Ammon's horn (tissue), 1 donor: ENCODE results near the gene MUC12.
"Not testable (repeated sequence)": the region's sequence is repeated elsewhere in the genome, so short reads cannot be mapped to it uniquely, and the experiment has no call there.

Experiments used
- DNase-seq: peaks from one replicate; pipeline ENCODE4 v3.0.0-alpha.2; 2016; ENCODE audit warnings: low spot score

The MUC12 gene

DNA sequence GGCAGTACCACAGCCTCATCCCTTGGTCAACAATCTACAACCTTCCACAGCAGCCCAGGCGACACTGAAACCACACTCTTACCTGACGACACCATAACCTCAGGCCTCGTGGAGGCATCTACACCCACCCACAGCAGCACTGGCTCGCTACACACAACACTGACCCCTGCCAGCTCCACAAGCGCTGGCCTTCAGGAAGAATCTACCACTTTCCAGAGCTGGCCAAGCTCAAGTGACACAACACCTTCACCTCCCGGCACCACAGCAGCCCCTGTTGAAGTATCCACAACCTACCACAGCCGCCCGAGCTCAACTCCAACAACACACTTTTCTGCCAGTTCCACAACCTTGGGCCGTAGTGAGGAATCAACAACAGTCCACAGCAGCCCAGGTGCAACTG lies 25.3 kb downstream of the MUC12 start:
- DNase-seq: not testable (repeated sequence)

DNA sequence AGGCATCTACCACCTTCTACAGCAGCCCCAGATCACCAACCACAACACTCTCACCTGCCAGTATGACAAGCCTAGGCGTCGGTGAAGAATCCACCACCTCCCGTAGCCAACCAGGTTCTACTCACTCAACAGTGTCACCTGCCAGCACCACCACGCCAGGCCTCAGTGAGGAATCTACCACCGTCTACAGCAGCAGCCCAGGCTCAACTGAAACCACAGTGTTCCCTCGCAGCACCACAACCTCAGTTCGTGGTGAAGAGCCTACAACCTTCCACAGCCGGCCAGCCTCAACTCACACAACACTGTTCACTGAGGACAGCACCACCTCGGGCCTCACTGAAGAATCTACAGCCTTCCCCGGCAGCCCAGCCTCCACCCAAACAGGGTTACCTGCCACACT lies 29.2 kb downstream of the MUC12 start:
- not testable (repeated sequence) for DNase-seq

DNA sequence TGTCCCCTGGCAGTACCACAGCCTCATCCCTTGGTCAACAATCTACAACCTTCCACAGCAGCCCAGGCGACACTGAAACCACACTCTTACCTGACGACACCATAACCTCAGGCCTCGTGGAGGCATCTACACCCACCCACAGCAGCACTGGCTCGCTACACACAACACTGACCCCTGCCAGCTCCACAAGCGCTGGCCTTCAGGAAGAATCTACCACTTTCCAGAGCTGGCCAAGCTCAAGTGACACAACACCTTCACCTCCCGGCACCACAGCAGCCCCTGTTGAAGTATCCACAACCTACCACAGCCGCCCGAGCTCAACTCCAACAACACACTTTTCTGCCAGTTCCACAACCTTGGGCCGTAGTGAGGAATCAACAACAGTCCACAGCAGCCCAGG lies 30.0 kb downstream of the MUC12 start:
- DNase-seq: not testable (repeated sequence)

DNA sequence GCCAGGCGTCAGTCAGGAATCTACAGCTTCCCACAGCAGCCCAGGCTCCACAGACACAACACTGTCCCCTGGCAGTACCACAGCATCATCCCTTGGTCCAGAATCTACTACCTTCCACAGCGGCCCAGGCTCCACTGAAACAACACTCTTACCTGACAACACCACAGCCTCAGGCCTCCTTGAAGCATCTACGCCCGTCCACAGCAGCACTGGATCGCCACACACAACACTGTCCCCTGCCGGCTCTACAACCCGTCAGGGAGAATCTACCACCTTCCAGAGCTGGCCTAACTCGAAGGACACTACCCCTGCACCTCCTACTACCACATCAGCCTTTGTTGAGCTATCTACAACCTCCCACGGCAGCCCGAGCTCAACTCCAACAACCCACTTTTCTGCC lies 30.7 kb downstream of the MUC12 start:
- DNase-seq: not testable (repeated sequence)

DNA sequence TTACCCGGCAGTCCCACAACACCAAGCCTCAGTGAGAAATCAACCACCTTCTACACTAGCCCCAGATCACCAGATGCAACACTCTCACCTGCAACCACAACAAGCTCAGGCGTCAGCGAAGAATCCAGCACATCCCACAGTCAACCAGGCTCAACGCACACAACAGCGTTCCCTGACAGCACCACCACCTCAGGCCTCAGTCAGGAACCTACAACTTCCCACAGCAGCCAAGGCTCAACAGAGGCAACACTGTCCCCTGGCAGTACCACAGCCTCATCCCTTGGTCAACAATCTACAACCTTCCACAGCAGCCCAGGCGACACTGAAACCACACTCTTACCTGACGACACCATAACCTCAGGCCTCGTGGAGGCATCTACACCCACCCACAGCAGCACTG lies 33.0 kb downstream of the MUC12 start:
- DNase-seq: not testable (repeated sequence)

DNA sequence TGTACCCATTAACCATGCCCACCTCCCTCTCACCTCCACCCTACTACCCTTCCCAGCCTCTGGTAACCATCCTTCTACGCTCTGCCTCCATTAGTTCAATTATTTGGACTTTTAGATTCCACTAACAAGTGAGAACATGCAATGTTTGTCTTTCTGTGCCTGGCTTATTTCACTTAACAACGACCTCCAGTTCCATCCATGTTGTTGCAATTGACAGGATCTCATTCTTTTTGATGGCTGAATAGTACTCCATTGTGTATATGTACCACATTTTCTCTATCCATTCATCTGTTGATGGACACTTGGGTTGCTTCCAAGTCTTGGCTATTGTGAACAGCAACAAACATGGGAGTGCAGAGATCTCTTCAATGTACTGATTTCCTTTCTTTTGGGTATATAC lies 38.0 kb downstream of the MUC12 start:
- not testable (repeated sequence) for DNase-seq

DNA sequence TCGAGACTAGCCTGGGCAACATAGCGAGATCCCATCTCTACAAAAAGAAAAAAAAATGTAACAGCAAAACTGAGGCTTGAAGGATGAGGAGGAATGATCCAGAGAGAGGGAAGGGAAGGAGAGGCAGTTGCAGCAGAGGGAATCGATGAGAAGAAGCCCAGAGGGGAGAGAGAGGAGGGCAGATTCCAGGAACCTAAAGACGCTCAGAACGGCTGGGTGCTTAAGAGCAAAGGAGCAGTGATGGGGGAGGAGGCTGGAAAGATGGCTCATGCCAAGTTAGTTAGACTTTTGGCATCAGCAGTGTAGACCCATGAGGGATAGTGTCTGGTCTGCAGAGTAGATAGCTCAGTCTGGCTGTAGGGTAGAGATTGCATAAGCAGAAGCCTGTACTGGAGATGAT lies 40.3 kb downstream of the MUC12 start:
- DNase-seq: no peak

DNA sequence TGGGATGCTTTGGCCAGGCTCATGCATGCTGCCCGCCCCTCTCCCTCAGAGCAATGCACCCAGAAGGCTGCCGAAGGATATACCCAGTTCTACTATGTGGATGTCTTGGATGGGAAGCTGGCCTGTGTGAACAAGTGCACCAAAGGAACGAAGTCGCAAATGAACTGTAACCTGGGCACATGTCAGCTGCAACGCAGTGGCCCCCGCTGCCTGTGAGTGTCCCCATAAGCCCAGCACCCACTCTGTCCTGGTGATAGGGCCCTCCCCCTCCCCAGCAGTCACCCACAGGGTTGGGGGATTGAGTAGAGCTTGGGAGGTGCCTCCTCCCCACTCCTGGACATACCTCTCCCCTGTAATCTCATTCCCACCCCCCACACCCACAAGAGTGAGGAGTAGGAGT lies 43.6 kb downstream of the MUC12 start:
- no peak for DNase-seq

DNA sequence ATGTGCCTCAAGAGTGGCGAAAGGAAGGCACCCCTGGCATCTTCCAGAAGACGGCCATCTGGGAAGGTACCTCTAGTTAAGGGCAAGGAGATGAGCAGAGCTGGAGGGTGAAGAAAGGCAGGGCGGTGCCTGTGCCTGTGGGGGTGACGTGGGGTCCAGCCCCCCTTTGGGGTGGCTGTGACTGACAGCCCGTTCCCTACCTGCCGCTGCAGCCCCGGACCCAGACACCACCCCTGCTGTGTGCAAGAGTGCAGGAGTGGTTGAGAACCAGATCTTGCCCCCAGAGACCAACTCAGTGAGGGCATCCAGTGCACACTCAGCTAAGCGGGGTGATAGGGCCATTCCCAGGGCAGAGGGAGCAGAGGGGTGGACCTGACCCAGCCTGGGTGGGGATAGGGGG lies 46.3 kb downstream of the MUC12 start:
- DNase-seq: no peak

DNA sequence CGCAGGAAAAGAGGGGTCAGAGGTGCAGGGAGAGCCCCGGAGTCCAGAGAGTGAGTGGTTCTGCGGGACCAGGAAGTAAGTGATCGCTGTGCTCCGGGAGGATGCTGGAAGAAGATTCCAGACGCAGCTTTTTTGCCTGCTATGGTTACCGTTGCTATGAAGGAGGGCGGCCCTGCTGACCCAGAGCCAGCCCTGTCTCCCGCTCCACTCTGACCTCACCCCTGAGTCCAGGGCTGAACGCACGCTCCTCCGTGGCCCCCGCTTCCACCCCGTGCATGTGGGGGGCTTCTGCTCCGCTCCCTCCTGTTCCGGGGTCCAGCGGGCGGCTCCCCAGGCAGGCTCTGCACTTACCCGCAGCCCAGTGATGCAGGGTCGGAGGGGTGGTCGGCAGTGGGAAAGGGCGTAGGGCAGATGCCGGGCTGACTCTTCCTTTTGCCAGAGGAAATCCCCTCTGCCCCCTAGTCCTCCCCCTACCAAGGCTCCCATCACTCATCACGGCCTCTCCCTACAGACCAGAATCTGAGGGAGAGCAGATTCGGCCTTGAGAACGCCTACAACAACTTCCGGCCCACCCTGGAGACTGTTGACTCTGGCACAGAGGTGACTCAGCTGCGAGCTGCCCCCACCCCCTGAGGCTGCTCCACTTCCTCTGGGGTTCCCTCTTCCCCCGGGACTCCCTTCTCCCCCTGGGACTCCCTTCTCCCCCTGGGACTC lies 47.9 kb downstream of the MUC12 start:
- peak; percentile 37 for DNase-seq

DNA sequence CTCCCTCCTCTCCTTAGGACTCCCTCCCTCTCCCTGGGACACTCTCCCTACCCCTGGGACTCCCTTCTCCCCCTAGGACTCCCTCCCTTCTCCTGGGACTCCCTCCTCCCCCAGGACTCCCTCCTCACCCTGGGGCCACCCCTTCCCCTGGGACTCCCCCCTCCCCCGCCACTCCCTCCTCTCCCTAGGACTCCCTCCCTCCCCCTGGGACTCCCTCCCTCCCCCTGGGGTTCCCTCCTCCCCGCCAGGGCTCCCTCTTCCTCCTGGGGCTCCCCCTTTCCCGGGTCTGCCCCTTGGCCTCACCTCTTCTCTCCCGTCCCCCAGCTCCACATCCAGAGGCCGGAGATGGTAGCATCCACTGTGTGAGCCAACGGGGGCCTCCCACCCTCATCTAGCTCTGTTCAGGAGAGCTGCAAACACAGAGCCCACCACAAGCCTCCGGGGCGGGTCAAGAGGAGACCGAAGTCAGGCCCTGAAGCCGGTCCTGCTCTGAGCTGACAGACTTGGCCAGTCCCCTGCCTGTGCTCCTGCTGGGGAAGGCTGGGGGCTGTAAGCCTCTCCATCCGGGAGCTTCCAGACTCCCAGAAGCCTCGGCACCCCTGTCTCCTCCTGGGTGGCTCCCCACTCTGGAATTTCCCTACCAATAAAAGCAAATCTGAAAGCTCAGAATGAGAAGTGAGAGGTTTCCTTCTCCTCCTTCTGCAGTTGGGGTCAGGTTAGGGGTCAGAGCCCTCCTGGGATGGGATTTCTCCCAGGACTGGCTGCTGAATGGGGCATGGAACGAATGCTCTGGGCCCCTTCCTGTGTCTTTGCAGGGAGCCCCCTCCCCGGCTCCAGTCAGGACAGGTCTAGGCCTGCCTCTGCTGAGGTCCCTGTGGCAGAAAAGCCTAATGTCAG lies 49.2 kb downstream of the MUC12 start:
- DNase-seq: no peak

DNA sequence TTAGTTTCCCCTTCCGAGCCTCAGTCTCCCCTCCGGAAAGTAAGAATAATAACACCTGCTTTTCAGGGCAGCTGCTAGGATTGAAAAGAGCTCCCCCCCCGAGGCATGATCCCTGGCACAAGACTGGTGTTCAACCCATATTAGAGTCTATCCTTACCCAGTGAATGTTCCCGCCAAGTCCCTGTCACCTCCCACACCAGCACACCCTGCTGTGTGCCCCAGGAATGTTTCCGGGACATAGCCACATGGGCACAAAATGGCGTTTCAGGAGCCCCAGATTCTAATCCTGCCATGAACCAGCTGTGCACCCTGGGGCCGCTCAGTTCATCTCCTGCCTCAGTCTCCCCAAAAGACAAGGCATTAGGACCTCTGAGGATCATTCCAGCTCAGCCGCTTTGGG lies 51.1 kb downstream of the MUC12 start:
- no peak for DNase-seq

DNA sequence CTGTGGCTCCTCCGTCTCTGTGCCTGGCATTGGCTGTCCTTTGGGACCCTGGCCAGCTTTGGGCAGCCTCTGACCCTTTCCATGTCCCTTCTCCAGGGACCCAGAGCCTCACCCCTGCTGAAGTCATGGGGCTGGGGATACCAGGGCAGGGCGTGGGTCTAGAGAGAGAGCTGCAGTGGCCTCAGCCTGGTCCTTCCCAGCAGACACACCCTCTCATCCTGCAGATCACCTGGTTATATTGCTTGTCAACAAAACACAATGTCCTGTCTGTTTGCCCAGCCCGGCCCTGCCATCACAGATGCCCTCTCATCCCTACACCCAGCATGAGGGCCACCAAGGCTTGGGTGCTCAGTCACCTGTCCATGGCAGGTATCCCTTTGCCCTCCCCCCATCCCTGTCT lies 52.3 kb downstream of the MUC12 start:
- no peak for DNase-seq

DNA sequence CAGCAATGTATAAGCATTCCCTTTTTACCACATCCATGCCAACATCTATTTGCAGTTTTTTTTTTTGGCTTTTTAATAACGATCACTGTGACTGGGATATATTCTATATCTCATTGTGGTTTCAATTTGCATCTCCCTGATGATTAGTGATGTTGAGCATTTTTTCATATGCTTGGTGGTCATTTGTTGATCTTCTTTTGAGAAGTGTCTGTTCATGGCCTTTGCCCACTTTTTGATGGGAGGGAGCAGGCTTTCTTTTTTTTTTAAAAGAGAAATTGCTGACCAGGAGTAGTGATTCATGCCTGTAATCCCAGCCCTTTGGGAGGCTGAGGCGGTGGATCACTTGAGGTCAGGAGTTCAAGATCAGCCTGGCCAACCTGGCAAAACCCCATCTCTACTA lies 54.5 kb downstream of the MUC12 start:
- no peak for DNase-seq

DNA sequence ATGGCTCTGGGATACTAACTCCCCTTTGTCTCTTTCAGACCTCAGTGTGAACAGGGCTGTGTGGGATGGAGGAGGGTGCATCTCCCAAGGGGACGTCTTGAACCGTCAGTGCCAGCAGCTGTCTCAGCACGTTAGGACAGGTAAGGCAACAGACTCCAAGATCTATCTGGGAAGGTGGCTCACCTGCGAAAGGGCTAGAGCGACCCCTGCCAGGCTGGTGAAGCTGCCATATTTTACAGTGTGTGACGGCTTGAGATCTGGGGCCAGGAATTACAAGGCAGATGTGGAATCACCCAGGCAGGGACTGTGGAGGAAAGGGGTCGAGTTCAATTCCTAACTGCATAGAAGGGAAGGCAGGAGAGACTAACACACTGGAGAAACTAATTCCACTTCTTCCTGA lies 61.7 kb downstream of the MUC12 start:
- no peak for DNase-seq

DNA sequence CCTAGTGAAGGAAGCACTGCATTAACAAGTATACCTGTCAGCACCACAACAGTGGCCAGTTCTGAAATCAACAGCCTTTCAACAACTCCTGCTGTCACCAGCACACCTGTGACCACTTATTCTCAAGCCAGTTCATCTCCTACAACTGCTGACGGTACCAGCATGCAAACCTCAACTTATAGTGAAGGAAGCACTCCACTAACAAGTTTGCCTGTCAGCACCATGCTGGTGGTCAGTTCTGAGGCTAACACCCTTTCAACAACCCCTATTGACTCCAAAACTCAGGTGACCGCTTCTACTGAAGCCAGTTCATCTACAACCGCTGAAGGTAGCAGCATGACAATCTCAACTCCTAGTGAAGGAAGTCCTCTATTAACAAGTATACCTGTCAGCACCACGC lies 66.6 kb downstream of the MUC12 start:
- DNase-seq: no peak

DNA sequence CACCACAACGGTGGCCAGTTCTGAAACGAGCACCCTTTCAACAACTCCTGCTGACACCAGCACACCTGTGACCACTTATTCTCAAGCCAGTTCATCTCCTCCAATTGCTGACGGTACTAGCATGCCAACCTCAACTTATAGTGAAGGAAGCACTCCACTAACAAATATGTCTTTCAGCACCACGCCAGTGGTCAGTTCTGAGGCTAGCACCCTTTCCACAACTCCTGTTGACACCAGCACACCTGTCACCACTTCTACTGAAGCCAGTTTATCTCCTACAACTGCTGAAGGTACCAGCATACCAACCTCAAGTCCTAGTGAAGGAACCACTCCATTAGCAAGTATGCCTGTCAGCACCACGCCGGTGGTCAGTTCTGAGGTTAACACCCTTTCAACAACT lies 71.9 kb downstream of the MUC12 start:
- DNase-seq: not testable (repeated sequence)

DNA sequence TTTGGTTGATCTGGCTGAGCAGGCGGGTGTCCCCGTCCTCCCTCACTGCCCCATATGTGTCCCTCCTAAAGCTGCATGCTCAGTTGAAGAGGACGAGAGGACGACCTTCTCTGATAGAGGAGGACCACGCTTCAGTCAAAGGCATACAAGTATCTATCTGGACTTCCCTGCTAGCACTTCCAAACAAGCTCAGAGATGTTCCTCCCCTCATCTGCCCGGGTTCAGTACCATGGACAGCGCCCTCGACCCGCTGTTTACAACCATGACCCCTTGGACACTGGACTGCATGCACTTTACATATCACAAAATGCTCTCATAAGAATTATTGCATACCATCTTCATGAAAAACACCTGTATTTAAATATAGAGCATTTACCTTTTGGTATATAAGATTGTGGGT lies 89.0 kb downstream of the MUC12 start:
- peak; percentile 69 for DNase-seq

DNA sequence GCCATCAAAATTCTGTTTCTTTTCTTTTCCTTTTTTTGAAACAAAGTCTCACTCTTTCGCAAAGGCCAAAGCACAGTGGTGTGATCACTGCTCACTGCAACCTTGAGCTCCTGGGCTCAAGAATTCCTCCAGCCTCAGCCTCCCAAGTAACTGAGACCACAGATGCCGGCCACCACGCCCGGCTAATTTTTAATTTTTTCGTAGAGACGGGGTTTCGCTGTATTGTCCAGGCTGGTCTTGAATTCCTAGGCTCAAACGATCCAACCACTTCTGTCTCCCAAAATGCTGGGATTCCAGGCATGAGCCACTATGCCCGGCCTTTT lies 90.2 kb downstream of the MUC12 start:
- no peak for DNase-seq

DNA sequence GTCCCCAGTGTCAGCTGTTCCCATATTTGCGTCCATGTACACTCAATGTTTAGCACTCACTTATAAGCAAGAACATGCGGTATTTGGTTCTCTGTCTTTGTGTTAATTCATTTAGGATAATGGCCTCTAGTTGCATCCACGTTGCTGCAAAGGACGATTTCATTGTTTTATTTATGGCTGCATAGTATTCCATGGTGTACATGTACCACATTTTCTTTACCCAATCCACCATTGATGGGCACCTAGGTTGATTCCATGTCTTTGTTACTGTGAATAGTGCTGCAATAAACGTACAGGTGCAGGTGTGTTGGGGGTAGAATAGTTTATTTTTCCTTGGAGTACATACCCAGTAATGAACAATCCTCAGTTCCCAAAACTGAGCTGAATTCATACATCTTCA lies 91.6 kb downstream of the MUC12 start:
- no peak for DNase-seq

DNA sequence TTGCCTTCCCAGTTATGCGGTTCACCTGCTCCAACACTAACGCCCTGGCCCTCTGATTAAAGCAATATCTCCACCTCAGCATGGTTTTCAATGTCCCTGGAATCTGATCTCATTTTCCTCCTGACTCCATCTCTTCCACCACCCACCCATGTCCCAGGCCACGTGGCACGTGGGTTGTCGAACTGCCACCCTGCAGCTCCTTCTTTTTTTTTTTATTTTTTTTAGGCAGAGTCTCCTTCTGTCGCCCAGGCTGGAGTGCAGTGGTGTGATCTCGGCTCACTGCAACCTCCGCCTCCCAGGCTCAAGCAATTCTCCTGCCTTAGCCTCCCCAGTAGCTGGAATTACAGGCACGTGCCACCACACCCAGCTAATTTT lies 94.8 kb downstream of the MUC12 start:
- DNase-seq: not testable (repeated sequence)

DNA sequence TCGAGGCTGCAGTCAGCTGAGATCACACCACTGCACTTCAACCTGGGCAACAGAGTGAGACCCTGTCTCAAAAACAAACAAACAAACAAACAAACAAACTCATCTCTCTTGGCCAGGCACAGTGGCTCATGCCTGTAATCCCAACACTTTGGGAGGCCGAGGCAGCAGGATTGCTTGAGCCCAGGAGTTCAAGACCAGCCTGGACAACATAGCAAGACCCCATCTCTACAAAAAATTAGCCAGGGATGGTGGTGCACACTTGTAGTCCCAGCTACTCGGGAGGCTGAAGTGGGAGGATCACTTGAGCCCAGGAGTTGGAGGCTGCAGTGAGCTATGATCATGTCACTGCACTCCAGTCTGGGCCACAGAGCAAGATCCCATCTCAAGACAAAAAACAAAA lies 95.8 kb downstream of the MUC12 start:
- not testable (repeated sequence) for DNase-seq

DNA sequence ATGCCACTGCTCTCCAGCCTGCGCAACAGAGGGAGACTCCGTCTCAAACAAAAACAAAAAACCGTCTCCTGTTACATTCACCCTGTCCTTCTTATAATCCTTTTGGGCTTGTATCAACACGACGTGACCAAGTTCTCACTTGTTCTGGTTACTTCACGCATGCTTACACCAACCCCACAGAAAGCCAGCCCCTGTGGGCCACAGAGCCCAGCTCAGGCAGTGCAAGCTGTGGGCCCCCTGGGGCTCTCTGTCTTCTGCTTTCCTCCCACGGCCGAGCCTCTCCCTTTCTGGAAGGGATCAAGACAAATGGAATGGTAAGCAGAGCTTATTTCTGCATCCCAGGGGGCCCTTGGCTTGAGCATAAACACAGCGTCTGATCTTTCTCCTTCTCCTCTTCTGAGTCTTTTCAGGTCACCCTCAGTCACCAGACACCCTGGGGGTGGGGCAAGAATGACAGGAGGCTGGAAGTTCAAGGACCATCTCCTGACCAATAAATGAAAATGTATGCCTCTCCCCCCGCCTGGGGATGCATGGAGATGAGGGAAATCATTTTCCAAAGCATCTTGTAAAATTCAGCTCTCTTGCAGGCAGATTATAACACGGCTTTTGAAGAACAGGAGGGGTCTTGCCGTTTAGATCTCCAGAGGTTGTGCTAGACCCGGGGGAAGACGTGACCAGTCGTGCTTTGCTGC lies 96.9 kb downstream of the MUC12 start:
- DNase-seq: no peak
